Adrenal gland (tissue), 5 donors: ENCODE data around the gene CREBL2.

ENCODE experiments used
- CTCF ChIP-seq, 6 experiments: fragments of 450-650 bp in 4 of 6; fragments of 200-600 bp in 2 of 6; sonication (generic) in 1 of 6; IDR thresholded peaks; 1 replicate in 5 of 6; 2 replicates in 1 of 6; pipeline versions ENCODE4 v1.5.1 to v1.8.0; 2016 to 2021; ENCODE audit warnings: antibody characterized with exemption in 6 of 6, mild to moderate bottlenecking in 2 of 6, moderate library complexity in 1 of 6
- POLR2A ChIP-seq, 2 donors: fragments of 450-650 bp; IDR thresholded peaks; one replicate each; pipeline ENCODE4 v1.6.1; 2017; ENCODE audit warnings: antibody characterized with exemption in 2 of 2, mild to moderate bottlenecking in 2 of 2, moderate library complexity in 1 of 2
- donor health status: DM: no; HTN: no; CAD: no.

GRCh38 chr12:12612358-12612757 is 682 bp downstream of the CREBL2 start:
- TF ChIP-seq CTCF (IDR thresholded peaks at IDR 0.05) (no peak), POLR2A (IDR thresholded peaks at IDR 0.05) (peak in 1 of 2 donors; percentile 39)
